Epithelial cell of esophagus (primary cell): ENCODE results near the gene CASQ2.

Experiments used
- DNase-seq: peaks from one replicate; pipeline ENCODE4 v3.0.0; 2010; ENCODE audit warnings: low read depth
- H3K4me3 ChIP-seq: 2 replicates; pipeline ENCODE4 v1.5.1; 2011; ENCODE audit warnings: mild to moderate bottlenecking, low read length, control low read depth
- CTCF ChIP-seq: IDR thresholded peaks from 2 replicates; pipeline ENCODE4 v1.5.1; 2011; ENCODE audit warnings: low read depth, mild to moderate bottlenecking, low read length, control low read depth, inconsistent platforms; ENCODE audit not compliant: insufficient read depth; ENCODE audit errors: missing control alignments

Gene CASQ2

DNA sequence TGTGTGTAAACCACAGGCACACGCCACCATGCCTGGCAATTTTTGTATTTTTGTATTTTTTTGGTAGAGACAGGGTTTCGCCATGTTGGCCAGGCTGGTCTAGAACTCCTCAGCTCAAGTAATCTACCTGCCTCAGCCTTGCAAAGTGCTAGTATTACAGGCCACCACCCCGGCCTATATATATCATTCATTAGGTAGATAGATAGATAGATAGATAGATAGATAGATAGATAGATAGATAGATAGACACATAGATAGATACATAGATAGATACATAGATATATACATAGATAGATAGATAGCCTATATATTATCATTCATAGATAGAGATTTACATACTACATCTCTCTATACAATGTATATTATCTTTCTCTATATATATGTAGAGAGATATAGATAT lies 80.8 kb downstream of the CASQ2 start:
- no peak for DNase-seq
- TF ChIP-seq CTCF = no peak

GRCh38 chr1:115685029-115685705 lies 83.3 kb downstream of the CASQ2 start:
- DNase-seq = no peak
- TF ChIP-seq CTCF = no peak
- H3K4me3 ChIP-seq = no peak overlapping the region

More for the DNA sequence above, 80.8 kb downstream of the CASQ2 start:
- H3K4me3 ChIP-seq = no peak overlapping the region

GRCh38 chr1:115682792-115683191 lies 85.7 kb downstream of the CASQ2 start:
- DNase-seq = no peak
- TF ChIP-seq CTCF = no peak
- H3K4me3 ChIP-seq = no peak overlapping the region

- DNase-seq = no peak
- TF ChIP-seq CTCF = no peak
- no peak overlapping the region for H3K4me3 ChIP-seq
These were observed 87.8 kb downstream of the CASQ2 start for GRCh38 chr1:115680730-115681111.

GRCh38 chr1:115679141-115679611 lies 89.3 kb downstream of the CASQ2 start:
- no peak for TF ChIP-seq CTCF
- peak; percentile 81 for DNase-seq
- H3K4me3 ChIP-seq = no peak overlapping the region

DNA sequence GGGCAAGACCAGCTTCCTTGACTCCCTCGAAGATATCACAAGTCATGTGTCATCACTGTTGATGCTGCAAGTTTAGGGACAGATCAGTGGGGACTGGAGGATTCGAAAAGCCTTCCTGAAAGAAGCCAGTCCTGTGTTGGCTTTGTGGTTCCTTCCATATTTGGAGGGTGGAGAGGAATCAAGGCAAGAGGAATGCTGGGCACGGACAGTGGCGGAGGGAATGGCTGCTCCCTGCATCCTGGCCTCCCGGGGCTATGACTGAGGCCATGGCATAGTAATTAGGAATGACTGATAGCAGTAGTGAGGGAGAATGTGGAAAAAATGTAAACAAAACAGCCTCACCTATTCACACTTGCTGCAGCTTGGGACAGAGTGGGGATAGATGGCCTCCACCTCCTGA lies 90.4 kb downstream of the CASQ2 start:
- no peak for TF ChIP-seq CTCF
- DNase-seq = no peak
- no peak overlapping the region for H3K4me3 ChIP-seq

- no peak for DNase-seq
- H3K4me3 ChIP-seq = no peak overlapping the region
- TF ChIP-seq CTCF = no peak
These were observed 90.9 kb downstream of the CASQ2 start for GRCh38 chr1:115677565-115677964.
